Measurements from ENCODE around the gene RLN3.

RLN3 gene

GRCh38 chr19:14053500-14053899, 25.6 kb downstream of the RLN3 start:
- H3K27ac ChIP-seq: no peak overlapping the region
- no peak for TF ChIP-seq CTCF (conservative IDR thresholded peaks at IDR 0.05)
- TF ChIP-seq ZFX (IDR thresholded peaks at IDR 0.05): no peak

GRCh38 chr19:14054099-14054498, 26.2 kb downstream of the RLN3 start:
- TF ChIP-seq ZFX (IDR thresholded peaks at IDR 0.05) (no peak), CTCF (conservative IDR thresholded peaks at IDR 0.05) (no peak)
- no peak overlapping the region for H3K27ac ChIP-seq

GRCh38 chr19:14054721-14055120, 26.8 kb downstream of the RLN3 start:
- TF ChIP-seq ZFX (IDR thresholded peaks at IDR 0.05) (no peak), CTCF (conservative IDR thresholded peaks at IDR 0.05) (no peak)
- H3K27ac ChIP-seq: no peak overlapping the region

GRCh38 chr19:14055396-14055795, 27.4 kb downstream of the RLN3 start:
- no peak for TF ChIP-seq ZFX (IDR thresholded peaks at IDR 0.05)
- no peak for TF ChIP-seq CTCF (conservative IDR thresholded peaks at IDR 0.05)
- H3K27ac ChIP-seq: no peak overlapping the region

- TF ChIP-seq CTCF (conservative IDR thresholded peaks at IDR 0.05) (no peak), ZFX (IDR thresholded peaks at IDR 0.05) (no peak)
- H3K27ac ChIP-seq: no peak overlapping the region
Measured at GRCh38 chr19:14056069-14056666, 28.2 kb downstream of the RLN3 start.

- TF ChIP-seq ZFX (IDR thresholded peaks at IDR 0.05) (no peak), CTCF (conservative IDR thresholded peaks at IDR 0.05) (no peak)
- no peak overlapping the region for H3K27ac ChIP-seq
Measured at GRCh38 chr19:14056741-14057356, 28.9 kb downstream of the RLN3 start.

- no peak overlapping the region for H3K27ac ChIP-seq
- no peak for TF ChIP-seq CTCF (conservative IDR thresholded peaks at IDR 0.05)
- no peak for TF ChIP-seq ZFX (IDR thresholded peaks at IDR 0.05)
Measured at GRCh38 chr19:14058182-14059092, 30.5 kb downstream of the RLN3 start.

Data from C4-2B (cell line).